Breast epithelium (tissue), 4 donors: Measurements from ENCODE around the gene SEMA4C. TPM values are rescaled to one million over a fixed set of nuclear protein-coding genes. Genes with fewer than 3 reads are reported as not detected.

Experiments used
- DNase-seq, 2 donors: peaks; one replicate each; pipeline ENCODE4 v3.0.0-alpha.2; 2019; ENCODE audit warnings: low spot score in 2 of 2
- H3K27ac ChIP-seq, 2 donors: fragments of 200-600 bp; sonication (generic) in 1 of 2; one replicate each; pipeline ENCODE4 v1.5.1; 2016 to 2019; ENCODE audit warnings: mild to moderate bottlenecking in 1 of 2
- H3K27me3 ChIP-seq, 2 donors: fragments of 200-600 bp; sonication (generic) in 1 of 2; one replicate each; pipeline versions ENCODE4 v1.5.1 to v1.6.0; 2017 to 2019; ENCODE audit warnings: control low read depth in 1 of 2, mild to moderate bottlenecking in 1 of 2
- H3K36me3 ChIP-seq: fragments of 200-600 bp; one replicate; pipeline ENCODE4 v1.5.1; 2019
- H3K4me1 ChIP-seq, 2 donors: fragments of 200-600 bp; sonication (generic); one replicate each; pipeline ENCODE4 v1.5.1; 2016 to 2019; ENCODE audit warnings: control low read depth in 1 of 2
- H3K4me3 ChIP-seq, 3 donors: fragments of 200-600 bp; sonication (generic); 1 replicate in 2 of 3; 2 replicates in 1 of 3; pipeline ENCODE4 v1.5.1; 2016 to 2019; ENCODE audit warnings: mild to moderate bottlenecking in 3 of 3, moderate library complexity in 2 of 3
- H3K9me3 ChIP-seq, 2 donors: fragments of 200-600 bp; sonication (generic) in 1 of 2; one replicate each; pipeline ENCODE4 v1.5.1; 2016 to 2019; ENCODE audit warnings: control low read depth in 1 of 2
- CTCF ChIP-seq, 3 donors: fragments of 450-650 bp; IDR thresholded peaks; one replicate each; pipeline ENCODE4 v1.5.1; 2016 to 2017; ENCODE audit warnings: antibody characterized with exemption in 3 of 3, mild to moderate bottlenecking in 3 of 3, moderate library complexity in 3 of 3
- POLR2A ChIP-seq: fragments of 450-650 bp; IDR thresholded peaks from one replicate; pipeline ENCODE4 v1.6.1; 2016; ENCODE audit warnings: antibody characterized with exemption, mild to moderate bottlenecking, moderate library complexity
- POLR2AphosphoS5 ChIP-seq, 3 donors: sonication (generic); formaldehyde crosslinking; IDR thresholded peaks; one replicate each; pipeline ENCODE4 v1.6.1; 2017; ENCODE audit warnings: antibody characterized with exemption in 3 of 3
- intact Hi-C: fragments of 100-400 bp; cut with DNase I; formaldehyde crosslinking; loops from one replicate; pipeline ENCODE4 v1.15.1; 2023; ENCODE audit warnings: low total_unique reads
- total RNA-seq, 3 donors: library from RNA; depleted of rRNA; stranded (reverse); fragments of >200 nt; gene quantifications; one replicate each; pipeline ENCODE4 v1.1.0, GENCODE V29; 2016

SEMA4C gene
- total RNA-seq, 3 donors from 2014 or later = 17.9 to 37.3 (median 31.5) TPM

- Histone ChIP-seq H3K9me3 (no peaks in the 10 kb centered on the region), H3K27ac (no peak overlapping the region), H3K27me3 (no peaks in the 10 kb centered on the region), H3K4me1 (peaks cover 10 to 14% of the 10 kb centered on the region in 2 donors), H3K4me3 (no peak overlapping the region), H3K36me3 (no peaks in the 10 kb centered on the region)
- TF ChIP-seq POLR2A = no peak
- no peak for DNase-seq
- intact Hi-C loops = no loop called here
Measured at GRCh38 chr2:96822786-96823185, 47.1 kb downstream of the SEMA4C start.

DNA sequence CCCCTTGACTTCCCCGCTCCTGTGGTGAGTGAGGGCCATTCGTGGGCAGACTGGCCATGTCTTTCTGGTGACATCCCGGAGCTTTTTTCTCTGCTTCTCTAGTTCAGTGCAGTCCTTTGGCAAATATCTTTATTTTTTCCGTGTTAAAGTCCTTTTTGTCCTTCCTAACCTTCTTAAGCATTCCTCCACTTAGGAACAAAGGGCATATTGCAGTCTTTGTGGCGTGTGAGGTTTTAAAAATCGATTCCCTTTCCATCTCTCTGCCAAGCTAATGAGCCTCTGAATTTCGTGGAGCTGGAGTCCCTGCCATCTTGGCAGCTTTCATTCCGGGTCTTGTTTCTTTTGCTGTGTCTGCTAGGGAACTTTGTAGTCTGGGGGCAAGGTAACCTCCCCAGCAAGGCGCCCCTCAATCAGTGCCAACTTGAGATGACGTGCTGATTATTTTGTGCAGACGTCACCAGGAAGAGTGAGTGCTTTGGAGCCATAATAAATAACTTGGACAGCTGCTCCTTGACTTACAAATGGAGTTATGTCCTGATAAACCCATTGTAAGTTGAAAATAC lies 48.7 kb downstream of the SEMA4C start:
- intact Hi-C loops = no loop called here

GRCh38 chr2:96819876-96820511 lies 49.9 kb downstream of the SEMA4C start:
- Histone ChIP-seq H3K27me3 (no peaks in the 10 kb centered on the region), H3K27ac (no peak overlapping the region), H3K4me1 (peaks cover 14 to 18% of the 10 kb centered on the region in 2 donors), H3K4me3 (no peak overlapping the region), H3K36me3 (no peaks in the 10 kb centered on the region), H3K9me3 (no peaks in the 10 kb centered on the region)
- intact Hi-C loops = no loop called here
- DNase-seq = no peak
- TF ChIP-seq POLR2A (no peak), CTCF (IDR thresholded peaks at IDR 0.05) (no peak), POLR2AphosphoS5 (IDR thresholded peaks at IDR 0.05) (no peak)

More for the DNA sequence above, 48.7 kb downstream of the SEMA4C start:
- TF ChIP-seq CTCF (IDR thresholded peaks at IDR 0.05) (no peak), POLR2A (no peak), POLR2AphosphoS5 (IDR thresholded peaks at IDR 0.05) (no peak)
- Histone ChIP-seq H3K4me1 (peaks cover 14 to 18% of the 10 kb centered on the region in 2 donors), H3K4me3 (no peak overlapping the region), H3K27ac (no peak overlapping the region), H3K9me3 (no peaks in the 10 kb centered on the region), H3K36me3 (no peaks in the 10 kb centered on the region), H3K27me3 (no peaks in the 10 kb centered on the region)
- DNase-seq = no peak

- H3K27ac ChIP-seq = no peak overlapping the region
- TF ChIP-seq CTCF (IDR thresholded peaks at IDR 0.05) = no peak
- TF ChIP-seq POLR2A = no peak
- no peak for TF ChIP-seq POLR2AphosphoS5 (IDR thresholded peaks at IDR 0.05)
- no peak for DNase-seq
- H3K9me3 ChIP-seq = no peaks in the 10 kb centered on the region
- intact Hi-C loops = no loop called here
- H3K4me1 ChIP-seq = peaks cover 14 to 18% of the 10 kb centered on the region in 2 donors
- H3K4me3 ChIP-seq = peak overlapping the region in 1 of 3 donors; percentile 40
- no peaks in the 10 kb centered on the region for H3K36me3 ChIP-seq
- H3K27me3 ChIP-seq = no peaks in the 10 kb centered on the region
Measured at GRCh38 chr2:96819128-96819875, 50.6 kb downstream of the SEMA4C start.

DNA sequence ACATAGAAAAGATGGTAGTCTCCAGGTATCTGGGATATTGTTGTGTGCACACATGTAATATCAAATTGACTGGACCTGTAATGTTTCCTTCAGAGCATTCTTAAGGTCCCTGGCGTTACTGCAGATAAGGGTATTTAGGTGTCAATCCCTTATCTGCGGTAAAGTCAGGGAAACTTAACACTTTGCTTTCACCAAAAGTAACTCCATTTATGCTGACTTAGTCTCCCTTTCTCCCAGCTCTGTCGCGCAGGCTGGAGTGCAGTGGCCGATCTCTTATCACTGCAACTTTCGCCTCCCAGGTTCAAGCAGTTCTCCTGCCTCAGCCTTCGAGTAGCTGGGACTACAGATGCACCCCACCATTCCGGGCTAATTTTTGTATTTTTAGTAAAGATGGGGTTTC lies 52.0 kb downstream of the SEMA4C start:
- intact Hi-C loops = no loop called here
- no peaks in the 10 kb centered on the region for H3K9me3 ChIP-seq
- no peaks in the 10 kb centered on the region for H3K27me3 ChIP-seq
- no peaks in the 10 kb centered on the region for H3K36me3 ChIP-seq
- no peak overlapping the region for H3K27ac ChIP-seq
- peaks cover 14 to 18% of the 10 kb centered on the region in 2 donors for H3K4me1 ChIP-seq
- DNase-seq = no peak
- no peak for TF ChIP-seq POLR2AphosphoS5 (IDR thresholded peaks at IDR 0.05)
- no peak for TF ChIP-seq POLR2A
- TF ChIP-seq CTCF (IDR thresholded peaks at IDR 0.05) = no peak
- peak overlapping the region; percentile 78 to 97 (median 84) for H3K4me3 ChIP-seq
